SW480 (cell line): ENCODE results near the gene SLC12A8.

Source experiments
- DNase-seq: peaks from one replicate; pipeline ENCODE4 v3.0.0-alpha.2; 2016; ENCODE audit warnings: low spot score

Gene SLC12A8

DNA sequence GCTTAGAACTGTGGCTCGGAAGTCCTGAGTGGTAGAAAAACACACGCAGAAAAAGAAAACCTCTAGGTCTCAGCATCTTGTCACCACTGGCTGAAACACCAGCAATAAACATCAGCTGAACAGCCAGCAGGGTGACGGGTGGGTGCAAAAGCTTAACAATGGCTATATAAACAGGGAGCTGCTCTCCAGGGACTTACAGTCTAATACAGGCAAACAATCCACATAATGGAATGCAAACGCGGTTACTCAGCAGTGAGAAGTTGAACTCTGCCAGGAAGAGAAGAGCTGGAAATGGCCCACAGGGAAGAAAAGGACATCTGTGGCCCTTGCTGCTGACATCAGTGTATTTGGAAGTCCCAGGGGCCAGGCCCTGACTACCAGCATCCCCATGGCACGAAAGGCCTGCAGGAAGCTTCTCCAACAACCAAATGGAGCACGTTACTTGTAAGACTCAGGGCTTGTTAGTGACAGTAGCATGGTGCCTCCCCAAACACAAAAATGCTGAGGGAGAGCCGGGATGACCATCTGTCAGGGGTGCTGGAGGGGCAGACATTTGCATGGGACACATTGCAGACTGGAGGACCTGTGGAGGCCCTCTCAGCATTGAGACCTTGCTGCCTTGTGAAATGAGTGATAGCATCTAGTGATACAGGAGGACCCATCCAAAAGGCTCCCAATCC is 159.8 kb downstream of the SLC12A8 start:
- DNase-seq = no peak

DNA sequence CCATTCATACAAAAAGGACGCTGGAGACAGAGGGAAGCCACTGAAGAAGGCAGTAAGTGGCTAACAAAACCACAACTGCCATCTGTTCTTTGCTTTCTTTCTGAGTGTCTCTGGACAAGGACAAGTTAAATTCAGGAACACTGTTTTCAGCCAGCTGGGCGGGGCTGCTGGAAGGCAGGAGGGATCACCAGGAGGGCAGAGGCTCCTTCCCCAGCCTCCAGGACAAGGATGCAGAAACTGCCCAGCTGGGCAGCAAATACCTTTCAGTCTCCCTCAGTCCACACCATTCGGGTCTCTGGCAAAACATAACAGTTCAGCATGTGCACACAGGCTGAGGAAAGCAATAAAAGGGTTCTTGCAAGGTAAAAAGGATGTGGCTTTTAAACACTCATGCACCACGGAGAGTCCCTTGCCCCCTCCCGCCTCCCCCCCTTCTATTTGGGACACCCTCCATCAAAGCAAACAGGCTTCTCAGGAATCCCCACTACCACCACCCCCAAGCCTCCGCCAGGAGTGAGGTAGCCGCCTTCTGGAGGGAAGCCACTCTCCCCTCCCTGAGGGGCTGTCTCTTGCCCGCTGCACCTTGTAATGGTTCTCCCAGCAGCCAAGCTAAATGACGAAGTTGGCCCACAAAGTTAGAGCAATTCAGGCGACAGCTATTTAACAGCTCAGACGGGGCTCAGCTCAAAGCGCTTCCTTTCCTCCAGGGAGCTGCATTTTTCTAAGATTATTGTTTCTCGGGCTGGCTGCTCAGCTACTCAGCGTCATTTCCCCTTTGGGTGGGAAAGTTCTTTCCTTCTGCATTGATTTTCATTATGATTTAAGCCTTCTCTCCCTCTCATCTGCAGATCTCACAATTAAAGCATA is 160.6 kb downstream of the SLC12A8 start:
- DNase-seq = no peak

DNA sequence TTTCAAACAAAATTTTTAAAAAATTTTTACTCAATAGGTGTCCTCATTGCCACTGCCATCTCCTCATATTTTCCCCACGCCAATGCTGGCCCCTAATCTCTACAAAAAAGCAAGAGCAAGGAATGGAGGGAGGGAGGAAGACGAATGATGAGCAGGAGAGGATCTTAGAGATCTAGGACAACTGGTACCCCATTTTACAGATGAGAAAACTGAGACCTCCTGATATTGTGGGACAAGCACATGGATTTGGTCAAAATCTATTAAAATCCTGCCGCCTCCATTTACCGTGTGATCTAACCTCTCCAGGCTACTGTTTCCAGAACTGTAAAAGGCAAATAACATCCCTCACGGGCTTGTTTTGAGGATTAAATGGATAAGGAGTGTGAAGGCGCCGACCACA is 161.3 kb downstream of the SLC12A8 start:
- no peak for DNase-seq

DNA sequence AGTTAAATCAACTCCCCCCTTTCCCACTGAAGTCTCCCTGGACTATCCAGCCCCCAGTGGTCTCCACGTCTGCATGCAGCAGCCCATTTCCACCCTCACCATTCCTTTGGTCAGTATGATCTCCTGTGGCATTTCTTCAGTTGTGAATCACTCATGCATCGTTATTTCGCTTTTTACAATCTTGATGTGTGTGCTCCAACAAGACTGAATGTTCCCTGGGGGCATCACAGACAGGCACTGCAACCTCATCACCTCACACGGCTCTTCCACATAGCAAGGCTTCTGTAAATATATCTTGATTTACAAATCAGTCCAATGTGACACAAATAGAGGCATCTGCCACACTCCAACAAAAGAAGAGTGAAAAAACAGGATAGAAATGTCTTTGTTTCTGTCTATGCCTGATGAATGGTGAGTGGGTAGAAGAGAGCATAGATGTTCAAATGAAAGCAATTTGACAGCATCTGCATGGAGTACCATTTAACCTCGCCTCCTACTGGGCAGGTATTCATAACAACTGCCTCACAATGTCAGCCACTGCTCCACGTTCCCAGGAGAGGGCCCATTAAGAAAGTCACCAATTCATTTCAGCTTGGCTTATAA is 162.0 kb downstream of the SLC12A8 start:
- no peak for DNase-seq

DNA sequence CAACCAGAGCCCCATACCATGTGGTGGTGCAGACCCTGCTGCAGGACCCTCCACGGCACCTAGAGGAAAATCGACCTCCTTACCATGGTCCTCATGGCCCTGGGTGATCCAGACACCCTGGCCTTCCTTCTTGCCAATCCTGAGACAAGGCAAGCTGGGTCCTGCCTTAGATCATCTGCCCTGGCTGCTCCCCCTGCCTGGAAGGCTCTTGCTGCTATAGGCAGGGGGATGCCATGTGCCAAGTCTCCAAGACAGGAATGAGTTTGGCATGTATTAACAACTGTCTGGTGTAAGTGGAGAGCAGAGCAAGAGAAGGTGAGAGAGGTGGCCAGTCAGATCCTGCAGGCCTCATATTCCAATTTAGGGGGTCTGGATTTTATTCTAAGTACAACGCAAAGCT is 164.3 kb downstream of the SLC12A8 start:
- no peak for DNase-seq

DNA sequence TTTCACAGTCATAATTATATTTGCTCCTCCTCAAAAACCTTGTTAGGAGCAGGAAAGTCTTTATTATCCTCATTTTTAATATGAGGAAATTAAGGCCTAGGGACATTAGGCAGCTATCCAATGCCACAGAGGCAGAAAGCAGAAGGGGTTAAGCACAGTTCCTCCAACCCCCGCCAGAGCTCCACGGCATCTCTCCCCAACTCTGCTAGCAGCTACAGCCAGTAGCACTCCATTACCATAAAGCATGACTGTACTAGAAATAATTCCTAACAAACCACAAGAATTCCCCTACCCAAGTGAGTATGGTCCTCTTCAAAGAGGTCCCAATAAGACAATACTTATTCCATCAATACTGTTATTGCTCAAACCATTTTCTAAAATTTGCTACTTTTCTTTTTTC is 166.6 kb downstream of the SLC12A8 start:
- DNase-seq = peak; percentile 85

DNA sequence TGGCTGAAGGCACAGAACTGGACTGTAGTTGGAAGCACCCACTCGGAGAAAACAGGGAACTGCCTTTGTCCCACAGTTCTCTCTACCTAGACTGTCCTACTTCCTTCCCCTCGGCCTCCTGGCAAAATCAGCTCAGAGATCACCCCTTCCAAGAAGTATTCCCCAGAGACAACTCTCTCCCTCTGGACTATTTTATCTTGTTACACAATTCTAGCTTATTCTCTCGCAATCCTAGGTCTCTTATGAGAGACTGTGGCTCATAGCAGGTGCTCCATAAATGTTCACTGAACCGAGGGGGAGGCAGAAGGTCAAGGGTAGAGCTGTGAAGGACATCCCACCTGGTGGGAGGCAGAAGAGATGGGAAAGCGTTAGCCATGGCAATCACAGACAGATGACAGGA is 167.4 kb downstream of the SLC12A8 start:
- DNase-seq = no peak

DNA sequence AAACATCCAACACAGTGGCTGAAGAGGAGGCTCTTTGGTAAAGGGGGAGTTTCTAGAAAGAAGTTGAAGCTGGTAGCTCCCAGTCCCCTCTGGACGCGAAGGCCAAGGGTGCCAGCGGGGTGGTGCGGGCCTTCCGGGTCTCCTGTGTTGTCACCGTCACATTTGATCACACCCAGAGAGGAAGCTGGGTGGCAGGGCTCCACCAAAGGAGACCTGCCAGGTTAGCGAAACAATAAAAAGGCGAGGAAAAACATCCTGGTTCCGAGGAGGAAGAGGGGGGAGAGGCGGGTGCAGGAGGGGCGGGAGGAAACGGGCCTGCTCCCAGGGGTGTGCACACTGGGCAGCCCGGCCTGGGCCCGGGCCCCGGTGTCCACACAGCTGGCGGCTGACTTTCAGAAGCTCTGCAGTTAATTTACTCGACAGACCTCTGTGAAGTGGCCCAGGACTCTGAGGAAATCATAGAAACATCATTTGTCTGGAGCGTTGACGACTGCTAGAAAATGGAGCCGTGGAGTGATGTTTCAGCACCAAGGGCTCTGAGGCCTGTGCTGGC is 168.9 kb downstream of the SLC12A8 start:
- DNase-seq = no peak

DNA sequence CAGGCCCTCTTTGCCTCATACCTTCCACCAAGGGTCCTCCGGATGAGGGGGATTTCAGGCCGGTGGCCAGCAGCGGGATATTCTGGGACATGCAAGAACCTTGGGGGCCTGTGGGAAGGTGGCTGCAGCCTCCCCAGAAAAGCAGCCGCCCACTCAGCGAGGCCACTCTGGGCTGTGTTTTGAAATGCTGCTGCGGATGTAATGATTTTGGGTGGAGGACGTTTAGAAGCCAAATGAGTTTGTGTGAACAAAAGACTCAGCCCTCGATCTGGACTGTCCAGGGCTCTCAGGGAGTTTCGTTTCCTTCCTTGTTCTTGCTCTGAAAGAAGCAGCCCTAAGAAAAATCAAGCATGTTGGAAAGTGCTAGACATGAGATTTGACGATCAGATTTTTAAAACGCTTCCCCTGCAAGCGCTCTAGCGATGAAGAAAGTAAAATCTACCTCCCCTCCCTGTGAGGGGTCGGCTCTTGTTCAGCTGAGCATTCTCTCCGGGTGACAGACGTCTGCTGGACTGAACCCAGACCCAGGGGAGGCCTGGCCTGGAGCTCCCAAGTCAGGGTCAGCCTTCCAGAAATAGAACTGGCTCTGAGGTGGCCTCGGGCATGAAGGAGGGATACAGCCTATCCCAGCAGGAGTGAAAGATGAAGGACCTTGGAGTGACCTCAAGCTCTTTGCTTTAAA is 169.7 kb downstream of the SLC12A8 start:
- DNase-seq = no peak

DNA sequence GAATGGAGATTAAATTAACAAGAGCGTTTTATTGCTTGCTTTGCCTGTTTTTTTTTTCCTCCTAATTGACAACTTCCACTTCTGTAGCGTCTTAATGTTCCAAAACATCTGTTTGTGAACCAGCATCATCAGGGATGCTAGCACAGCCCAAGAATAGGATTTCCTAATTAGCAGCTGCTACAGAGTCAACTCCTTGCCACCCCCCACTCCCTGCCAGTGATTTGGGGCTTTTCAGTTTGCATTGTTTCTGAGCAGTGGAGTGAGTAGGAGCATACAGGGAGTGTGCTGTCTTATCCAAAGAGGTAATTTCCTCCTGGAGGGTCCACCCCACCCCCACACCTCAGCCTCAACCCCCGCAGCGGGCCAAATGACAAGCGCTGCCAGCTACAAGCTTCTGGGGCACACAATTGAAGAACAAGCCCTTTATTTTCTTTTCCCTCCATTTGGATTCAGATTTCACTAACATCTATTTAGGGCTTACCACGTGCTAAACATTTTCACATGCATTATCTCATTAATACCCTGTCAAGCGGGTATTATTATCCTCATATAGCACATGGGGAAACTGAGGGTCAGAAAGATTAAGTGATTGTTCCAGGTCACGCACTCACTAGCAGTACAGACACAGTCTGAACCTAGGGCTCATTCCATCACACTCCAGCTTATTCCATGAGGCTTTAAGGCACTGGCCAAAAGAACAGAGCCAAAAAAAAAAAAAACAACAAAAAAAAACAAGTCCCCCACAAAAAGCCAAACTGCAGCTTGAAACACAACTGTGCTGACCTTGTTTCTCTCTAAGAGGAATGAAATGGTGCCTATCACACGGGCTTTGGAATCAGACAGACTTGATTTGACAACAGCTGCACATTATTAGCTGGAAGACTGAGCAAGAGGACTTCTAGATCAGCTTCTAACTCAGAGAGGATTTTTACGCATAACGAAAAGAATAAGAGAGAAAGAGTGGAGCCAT is 173.1 kb downstream of the SLC12A8 start:
- DNase-seq = no peak

DNA sequence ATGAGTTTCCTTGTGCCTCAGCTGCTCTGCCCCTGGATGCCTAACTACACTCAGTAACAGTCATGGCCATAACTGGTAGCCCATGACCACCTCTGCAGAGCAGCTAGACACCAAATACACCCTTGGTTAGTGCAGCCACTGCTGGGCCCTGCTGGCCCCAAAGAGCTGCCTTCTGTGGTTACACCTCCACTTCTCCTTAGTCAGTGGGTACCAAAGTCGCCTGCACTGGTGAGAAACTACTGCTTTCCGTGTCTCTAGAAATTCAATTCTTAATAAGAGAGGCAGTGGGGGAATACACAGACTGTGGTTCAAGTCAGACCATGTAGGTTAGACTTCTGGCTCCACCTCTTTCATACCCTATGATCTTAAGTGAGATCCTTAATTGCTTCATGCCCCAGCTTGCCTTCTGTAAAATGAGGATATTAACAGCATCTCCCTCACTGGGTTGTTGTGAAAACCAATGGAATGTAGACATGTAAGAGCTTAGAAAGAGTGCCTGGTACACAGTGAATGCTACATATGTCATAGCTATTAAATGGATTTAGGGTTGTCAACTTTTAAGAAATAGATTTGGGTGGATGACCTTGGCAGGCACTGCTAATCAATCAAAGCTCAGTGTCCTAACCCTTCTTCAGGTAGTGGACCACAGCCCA is 174.9 kb downstream of the SLC12A8 start:
- no peak for DNase-seq

DNA sequence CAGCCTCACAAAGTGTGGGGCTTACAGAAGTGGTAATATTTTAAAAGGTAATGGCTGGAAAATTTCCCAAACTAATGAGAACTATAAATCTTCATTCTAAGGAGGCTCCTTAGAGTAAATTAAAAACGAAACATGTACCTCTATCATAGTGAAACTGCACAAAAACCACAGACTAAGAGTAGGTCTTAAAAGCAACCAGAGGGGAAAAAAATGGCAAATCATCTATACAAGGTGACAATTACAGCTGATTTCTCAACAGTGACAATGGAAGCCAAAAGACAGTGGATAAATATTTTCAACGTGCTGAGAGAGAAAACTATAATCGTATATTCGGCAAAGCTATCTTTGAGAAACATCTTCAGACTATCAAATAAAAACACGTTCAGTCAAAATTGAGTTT is 177.3 kb downstream of the SLC12A8 start:
- no peak for DNase-seq

DNA sequence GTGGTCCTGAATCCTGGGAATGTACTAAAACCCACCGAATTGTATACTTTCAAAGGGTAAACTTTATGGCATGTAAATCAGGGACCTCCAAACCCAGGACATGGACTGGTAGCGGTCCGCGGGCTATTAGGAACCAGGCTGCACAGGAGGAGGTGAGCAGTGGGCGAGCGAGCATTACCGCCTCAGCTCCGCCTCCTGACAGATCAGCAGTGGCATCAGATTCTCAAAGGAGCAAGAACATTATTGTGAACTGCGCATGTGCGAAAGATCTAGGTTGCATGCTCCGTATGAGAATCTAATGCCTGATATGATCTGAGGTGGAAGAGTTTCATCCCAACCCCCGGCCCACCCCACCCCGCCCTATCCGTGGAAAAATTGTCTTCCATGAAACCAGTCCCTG is 178.9 kb downstream of the SLC12A8 start:
- DNase-seq = no peak

DNA sequence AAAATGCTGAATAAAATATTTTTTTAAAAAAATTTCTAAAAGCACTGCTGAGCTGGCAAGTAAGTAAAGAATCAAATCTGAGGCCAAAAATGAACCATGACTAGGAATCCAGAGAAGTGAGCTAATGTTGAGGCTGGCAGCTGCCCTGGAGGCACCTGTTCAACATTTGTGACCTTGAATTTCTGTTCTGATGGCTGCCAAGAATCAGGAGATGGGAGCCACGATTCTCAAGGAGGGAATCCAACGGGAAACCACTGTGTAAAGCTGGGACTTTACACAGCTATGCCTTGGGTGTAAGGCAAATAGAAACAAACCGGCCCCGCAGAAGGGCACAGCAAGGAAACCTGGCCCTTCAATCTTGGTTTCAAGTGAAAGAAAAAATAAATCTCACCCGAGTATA is 179.4 kb downstream of the SLC12A8 start:
- DNase-seq = no peak

DNA sequence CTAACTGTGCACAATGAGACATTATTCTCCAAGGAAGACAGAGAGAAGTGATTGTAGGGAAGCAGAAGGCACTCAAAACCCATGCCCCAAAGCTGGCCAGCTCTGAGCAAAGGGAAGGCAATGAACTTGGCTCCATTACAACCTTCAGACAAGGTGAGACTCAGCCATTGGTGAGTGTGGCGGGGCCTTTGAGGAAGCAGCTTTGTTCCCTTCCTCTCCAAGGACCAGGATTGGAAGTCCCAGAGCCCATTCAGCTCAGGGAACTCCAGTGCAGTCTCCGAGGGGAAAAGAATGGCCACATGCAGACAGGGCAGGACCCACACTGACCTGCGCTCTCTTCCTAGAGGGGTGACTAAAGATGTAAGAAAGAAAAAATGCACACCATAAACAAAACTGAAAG is 179.9 kb downstream of the SLC12A8 start:
- DNase-seq = no peak
